H1 (cell line): ENCODE data around the gene ANKS1B. TPM values are rescaled to one million over a fixed set of nuclear protein-coding genes. Genes with fewer than 3 reads are reported as not detected.

Experiments
- CTCF ChIA-PET: fragments of 300-600 bp; sonication (Branson Sonifier 250); formaldehyde crosslinking; loops from one replicate; lab custom pipeline; 2021; ENCODE audit not compliant: partially characterized antibody; lab: Charles Lee
- POLR2A ChIA-PET: fragments of 300-600 bp; sonication (Branson Sonifier 250); formaldehyde crosslinking; loops from one replicate; lab custom pipeline; 2021; ENCODE audit warnings: inconsistent platforms; ENCODE audit not compliant: partially characterized antibody; lab: Charles Lee
- DNase-seq, 2 experiments: peaks; one replicate each; pipeline versions ENCODE4 v3.0.0 to v3.0.0-alpha.2; 2010 to 2022; ENCODE audit warnings: low spot score in 2 of 2, low read depth in 1 of 2, mixed read lengths in 1 of 2
- FAIRE-seq: peaks from 2 replicates; lab custom pipeline; 2011; peaks lifted over from hg19 to GRCh38; lab: Jason Lieb, UNC
- H2AFZ ChIP-seq: 2 replicates; pipeline ENCODE4 v1.8.1; 2012; ENCODE audit warnings: low read length, inconsistent platforms
- H2AK5ac ChIP-seq: 2 replicates; pipeline ENCODE4 v1.6.1; 2013; ENCODE audit warnings: low read depth, low read length
- H2BK120ac ChIP-seq: replicated peaks from 2 replicates; pipeline ENCODE3; 2013; ENCODE audit warnings: low read depth, low read length, inconsistent platforms
- H2BK12ac ChIP-seq: 2 replicates; pipeline ENCODE4 v1.6.1; 2013; ENCODE audit warnings: low read depth, low read length
- H2BK15ac ChIP-seq: 2 replicates; pipeline ENCODE4 v1.6.1; 2013; ENCODE audit warnings: low read length
- H2BK20ac ChIP-seq: 2 replicates; pipeline ENCODE4 v1.6.1; 2013; ENCODE audit warnings: low read length
- H2BK5ac ChIP-seq: 2 replicates; pipeline ENCODE4 v1.6.1; 2013; ENCODE audit warnings: low read depth, low read length
- H3K14ac ChIP-seq: 2 replicates; pipeline ENCODE4 v1.6.1; 2013; ENCODE audit warnings: inconsistent platforms; ENCODE audit not compliant: insufficient read length
- H3K18ac ChIP-seq: 2 replicates; pipeline ENCODE4 v1.6.1; 2013; ENCODE audit warnings: low read length; ENCODE audit errors: extremely low read depth
- H3K23ac ChIP-seq: 2 replicates; pipeline ENCODE4 v1.6.1; 2013; ENCODE audit warnings: inconsistent platforms; ENCODE audit not compliant: insufficient read length
- H3K23me2 ChIP-seq: 2 replicates; pipeline ENCODE4 v1.6.1; 2013; ENCODE audit warnings: low read depth, low read length
- H3K27ac ChIP-seq: 2 replicates; pipeline ENCODE4 v1.6.1; 2011; ENCODE audit warnings: low read depth, low read length, inconsistent platforms
- H3K27me3 ChIP-seq, 4 experiments: replicated peaks in 1 of 4; 1 replicate in 1 of 4; 2 replicates in 3 of 4; pipeline versions ENCODE4 v1.6.1 to v1.8.1; 2011 to 2013; ENCODE audit warnings: low read length in 3 of 4, mild to moderate bottlenecking in 3 of 4, inconsistent platforms in 2 of 4, mixed read lengths in 2 of 4, moderate library complexity in 1 of 4; ENCODE audit not compliant: control insufficient read depth in 3 of 4, insufficient read depth in 3 of 4; ENCODE audit errors: extremely low read depth in 1 of 4
- H3K36me3 ChIP-seq, 4 experiments: 2 replicates each; pipeline versions ENCODE4 v1.6.1 to v1.8.1; 2011 to 2013; ENCODE audit warnings: mild to moderate bottlenecking in 4 of 4, low read length in 3 of 4, moderate library complexity in 2 of 4, control low read depth in 1 of 4, inconsistent platforms in 1 of 4; ENCODE audit not compliant: insufficient read depth in 4 of 4, control insufficient read depth in 2 of 4
- H3K4ac ChIP-seq: replicated peaks from 2 replicates; pipeline ENCODE3; 2013; ENCODE audit warnings: low read length, low read depth, mixed read lengths, inconsistent platforms; ENCODE audit not compliant: insufficient read length
- H3K4me1 ChIP-seq, 4 experiments: replicated peaks in 1 of 4; 1 replicate in 1 of 4; 2 replicates in 3 of 4; pipeline versions ENCODE4 v1.6.1 to v1.8.1; 2011 to 2013; ENCODE audit warnings: low read length in 3 of 4, inconsistent platforms in 2 of 4, mixed read lengths in 1 of 4; ENCODE audit not compliant: insufficient read depth in 4 of 4, control insufficient read depth in 3 of 4
- H3K4me2 ChIP-seq, 2 experiments: 2 replicates each; pipeline versions ENCODE4 v1.6.1 to v1.8.1; 2011 to 2013; ENCODE audit warnings: low read depth in 2 of 2, low read length in 2 of 2, control low read depth in 1 of 2, inconsistent platforms in 1 of 2, mild to moderate bottlenecking in 1 of 2; ENCODE audit not compliant: insufficient read depth in 1 of 2
- H3K4me3 ChIP-seq, 4 experiments: fragments of 200-600, 300-600 bp in 1 of 4; sonication (generic), shearing (Covaris generic), sonication (Bioruptor Twin) in 1 of 4; 2 replicates each; pipeline versions ENCODE4 v1.5.1 to v1.8.1; 2011 to 2016; ENCODE audit warnings: low read length in 4 of 4, low read depth in 3 of 4, control low read depth in 2 of 4, inconsistent platforms in 2 of 4, mild to moderate bottlenecking in 2 of 4, mixed read lengths in 1 of 4, moderate library complexity in 1 of 4; ENCODE audit not compliant: insufficient read depth in 2 of 4; ENCODE audit errors: extremely low read depth in 1 of 4
- H3K56ac ChIP-seq: replicated peaks from 2 replicates; pipeline ENCODE3; 2013; ENCODE audit warnings: low read depth, mild to moderate bottlenecking, mixed read lengths, low read length, inconsistent platforms; ENCODE audit not compliant: insufficient read length
- H3K79me1 ChIP-seq: 2 replicates; pipeline ENCODE4 v1.6.1; 2013; ENCODE audit warnings: low read depth, low read length, control low read depth
- H3K79me2 ChIP-seq, 2 experiments: 2 replicates each; pipeline versions ENCODE4 v1.6.1 to v1.8.1; 2012 to 2013; ENCODE audit warnings: low read length in 2 of 2, mild to moderate bottlenecking in 2 of 2, inconsistent platforms in 1 of 2; ENCODE audit not compliant: insufficient read depth in 2 of 2, control insufficient read depth in 1 of 2
- H3K9ac ChIP-seq, 4 experiments: replicated peaks in 1 of 4; 1 replicate in 1 of 4; 2 replicates in 3 of 4; pipeline versions ENCODE4 v1.6.1 to v1.8.1; 2011 to 2013; ENCODE audit warnings: low read depth in 3 of 4, low read length in 3 of 4, control low read depth in 2 of 4, mild to moderate bottlenecking in 2 of 4, moderate library complexity in 2 of 4, inconsistent platforms in 1 of 4; ENCODE audit errors: extremely low read depth in 1 of 4
- H3K9me3 ChIP-seq, 2 experiments: 2 replicates each; pipeline versions ENCODE4 v1.6.1 to v1.8.1; 2012 to 2013; ENCODE audit warnings: mild to moderate bottlenecking in 2 of 2, moderate library complexity in 2 of 2, control low read depth in 1 of 2, inconsistent platforms in 1 of 2, low read depth in 1 of 2, low read length in 1 of 2, mixed read lengths in 1 of 2; ENCODE audit not compliant: insufficient read depth in 2 of 2
- H4K20me1 ChIP-seq, 2 experiments: replicated peaks in 1 of 2; 2 replicates each; pipeline versions ENCODE3 to v1.8.1; 2011 to 2013; ENCODE audit warnings: inconsistent platforms in 2 of 2, low read length in 2 of 2, mild to moderate bottlenecking in 1 of 2; ENCODE audit not compliant: insufficient read depth in 2 of 2, control insufficient read depth in 1 of 2
- H4K5ac ChIP-seq: 2 replicates; pipeline ENCODE4 v1.6.1; 2013; ENCODE audit warnings: low read length, low read depth, mixed read lengths, inconsistent platforms; ENCODE audit not compliant: insufficient read length
- H4K8ac ChIP-seq: 2 replicates; pipeline ENCODE4 v1.8.0; 2013; ENCODE audit warnings: mild to moderate bottlenecking, moderate library complexity, low read length, inconsistent platforms; ENCODE audit not compliant: insufficient read depth; ENCODE audit errors: extremely low read depth
- H4K91ac ChIP-seq: replicated peaks from 2 replicates; pipeline ENCODE3; 2013; ENCODE audit warnings: low read length, mixed read lengths, inconsistent platforms; ENCODE audit not compliant: insufficient read length
- CBX5 ChIP-seq: fragments of 300-800, 300-1000 bp; sonication (generic); IDR thresholded peaks from 2 replicates; pipeline ENCODE4 v1.7.1; 2016; ENCODE audit warnings: antibody characterized with exemption, low read length, low read depth
- CHD1 ChIP-seq: IDR thresholded peaks from 2 replicates; pipeline ENCODE4 v1.6.1; 2012; ENCODE audit warnings: low read depth, low read length, improper control_type of control experiment
- CHD2 ChIP-seq: IDR thresholded peaks from 2 replicates; pipeline ENCODE4 v1.6.1; 2012; ENCODE audit warnings: low read length, improper control_type of control experiment
- CTCF ChIP-seq, 3 experiments: IDR thresholded peaks; 1 replicate in 2 of 3; 2 replicates in 1 of 3; pipeline versions ENCODE4 v1.5.1 to v1.6.1; 2011; ENCODE audit warnings: low read length in 3 of 3, mild to moderate bottlenecking in 3 of 3, inconsistent platforms in 2 of 3, low read depth in 1 of 3, moderate library complexity in 1 of 3; ENCODE audit not compliant: insufficient read depth in 1 of 3; ENCODE audit errors: control extremely low read depth in 1 of 3
- KDM5A ChIP-seq: fragments of 200-600 bp; IDR thresholded peaks from 2 replicates; pipeline ENCODE4 v1.7.1; 2012; ENCODE audit warnings: mild to moderate bottlenecking, low read length, inconsistent platforms, mixed read lengths
- RBBP5 ChIP-seq: IDR thresholded peaks from 2 replicates; pipeline ENCODE4 v1.7.1; 2012; ENCODE audit warnings: low read depth, mild to moderate bottlenecking, inconsistent platforms, low read length, moderate library complexity, borderline replicate concordance
- SIRT6 ChIP-seq: IDR thresholded peaks from one replicate; pipeline ENCODE4 v1.7.1; 2012; ENCODE audit warnings: low read length, inconsistent platforms
- SP1 ChIP-seq: IDR thresholded peaks from 2 replicates; pipeline ENCODE4 v1.6.1; 2011; ENCODE audit warnings: low read depth, low read length
- SP2 ChIP-seq: IDR thresholded peaks from 2 replicates; pipeline ENCODE4 v1.6.1; 2012; ENCODE audit warnings: mild to moderate bottlenecking, low read length, inconsistent platforms
- TAF1 ChIP-seq: IDR thresholded peaks from 2 replicates; pipeline ENCODE4 v1.6.1; 2011; ENCODE audit warnings: mild to moderate bottlenecking, low read depth, low read length
- TAF7 ChIP-seq: optimal IDR thresholded peaks from 2 replicates; pipeline ENCODE3; 2011; ENCODE audit warnings: low read depth, mild to moderate bottlenecking, inconsistent platforms, low read length, moderate library complexity, borderline replicate concordance
- WGBS, 2 experiments: shearing (Covaris generic) in 1 of 2; methylation state at CpG; one replicate each; pipeline versions ENCODE4 v1.1.6 to v1.1.7; 2013 to 2015; ENCODE audit warnings: low lambda C conversion rate in 2 of 2, mixed read lengths in 2 of 2, inconsistent platforms in 1 of 2, low coverage in 1 of 2, missing lambda C conversion rate in 1 of 2; ENCODE audit not compliant: insufficient replicate concordance in 2 of 2, insufficient coverage in 1 of 2, insufficient read length in 1 of 2; ENCODE audit errors: extremely low coverage in 1 of 2, missing lambda C conversion rate in 1 of 2; 5-methylcytosine and 5-hydroxymethylcytosine counted together
- polyA plus RNA-seq, 7 experiments: library from polyadenylated mRNA; depleted of rRNA in 3 of 7; stranded (reverse) in 5 of 7; unstranded in 2 of 7; fragments of >200 nt in 5 of 7; fragments of 200-250 nt in 2 of 7; gene quantifications; 1 replicate in 5 of 7; 2 replicates in 1 of 7; 4 replicates in 1 of 7; pipeline versions ENCODE4 v1.2.1 to v1.2.3, GENCODE V29; 2011 to 2013; ENCODE audit warnings: missing spikeins in 2 of 7, mixed read lengths in 2 of 7
- total RNA-seq: library from RNA; stranded (reverse); fragmentation: NEBNext Ultra II Directional; extraction: Animal tissue kit (Norgen Biotek cat#: 25700); gene quantifications from 2 replicates; pipeline ENCODE4 v1.2.1, GENCODE V29; 2021

The ANKS1B gene
- total and polyA plus RNA-seq, 2 of the 8 experiments (the other 6 are each of a cell fraction or from before 2014, with no cell fraction given), result 2.7 to 6.1 TPM

- ChIA-PET CTCF (interaction anchor here (1.2 to 2.1 kb wide), 3 partner anchors 10 to 103 kb away, joined by 3 to 9 read pairs (median 6); no protein-coding TSS in a partner anchor), POLR2A (no interaction called here)
- WGBS, 2 experiments, result 87% methylated on average over 5 of the region's 5 CpGs; no CpG with 5 or more reads in 1 of the 2 experiments
Measured at GRCh38 chr12:99146730-99147129, 838.0 kb downstream of the ANKS1B start.

More at GRCh38 chr12:99146730-99147129, 838.0 kb downstream of the ANKS1B start:
- Histone ChIP-seq H3K27me3 (no peaks in the 10 kb centered on the region), H3K14ac (no peak overlapping the region), H4K8ac (no peak overlapping the region), H3K9ac (no peak overlapping the region), H3K56ac (no peak overlapping the region), H3K4me1 (peaks cover 0 to 3% (median 0%) of the 10 kb centered on the region in 4 experiments; a peak in 1 of 7 replicates), H3K23me2 (no peaks in the 10 kb centered on the region), H3K36me3 (no peaks in the 10 kb centered on the region; a peak in 1 of 8 replicates), H4K20me1 (no peaks in the 10 kb centered on the region), H3K9me3 (peaks cover 0 to 1% of the 10 kb centered on the region in 2 experiments; a peak in 1 of 4 replicates), H3K18ac (no peak overlapping the region), H3K4ac (no peak overlapping the region), H3K79me1 (no peaks in the 10 kb centered on the region), H2AFZ (no peak overlapping the region), H3K4me2 (no peak overlapping the region), H3K79me2 (no peaks in the 10 kb centered on the region), H2BK5ac (no peak overlapping the region), H2BK120ac (no peak overlapping the region), H3K4me3 (no peak overlapping the region), H4K91ac (no peak overlapping the region), H4K5ac (no peak overlapping the region), H2BK12ac (no peak overlapping the region), H3K27ac (no peak overlapping the region), H3K23ac (no peak overlapping the region), H2BK15ac (no peak overlapping the region), H2BK20ac (no peak overlapping the region), H2AK5ac (no peak overlapping the region)
- DNase-seq, result no peak
- no peak for FAIRE-seq
- TF ChIP-seq SIRT6, result no peak
- no peak for TF ChIP-seq TAF1
- TF ChIP-seq SP1, result no peak
- TF ChIP-seq CTCF (IDR thresholded peaks at IDR 0.05; ENCODE audit: control extremely low read depth in 1 of 3, insufficient read depth in 1 of 3, low read depth in 1 of 3, low read length in 3 of 3), result no peak
- TF ChIP-seq KDM5A, result no peak
- TF ChIP-seq CHD1, result no peak
- TF ChIP-seq SP2, result no peak
- no peak for TF ChIP-seq CHD2
- TF ChIP-seq CBX5, result no peak
- TF ChIP-seq RBBP5, result no peak
- no peak for TF ChIP-seq TAF7
